ENCODE results near the gene MCCC2.
"Not testable (repeated sequence)": the region's sequence is repeated elsewhere in the genome, so short reads cannot be mapped to it uniquely, and the experiment has no call there.

The MCCC2 gene

DNA sequence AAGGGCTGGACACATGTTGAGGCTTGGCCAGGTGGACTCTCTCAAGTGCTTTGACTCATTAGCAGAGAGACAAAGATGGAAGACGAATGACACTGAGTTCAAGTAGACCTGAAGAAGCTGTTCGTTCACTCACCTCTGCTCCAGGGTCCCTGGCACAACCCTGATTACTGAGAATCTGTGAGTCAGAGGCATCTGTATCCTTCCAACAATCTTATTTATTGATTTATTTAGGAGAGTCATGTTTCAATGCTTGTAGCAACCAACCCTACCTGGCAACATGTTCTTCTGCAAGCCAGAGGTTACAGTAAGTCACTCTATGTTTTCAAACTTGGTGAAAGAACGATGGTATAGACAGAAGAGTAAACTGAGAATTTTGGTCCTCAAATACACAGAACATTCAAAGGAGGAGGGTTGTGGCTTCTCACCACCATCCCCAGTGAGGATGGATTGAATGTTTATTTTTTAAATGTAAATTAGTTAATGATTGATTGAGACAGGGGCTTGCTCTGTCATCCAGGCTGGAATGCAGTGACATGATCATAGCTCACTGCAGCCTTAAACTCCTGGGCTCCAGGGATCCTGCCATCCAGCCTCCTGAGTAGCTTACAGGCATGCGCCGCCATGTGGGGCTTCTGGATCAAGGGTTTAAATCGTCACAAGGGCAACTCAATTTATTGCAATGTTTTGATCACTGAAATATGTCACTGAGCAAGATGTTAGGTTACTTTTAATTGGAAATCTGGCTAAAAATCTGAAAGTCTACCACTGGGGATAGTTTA, 76.2 kb downstream of the MCCC2 start:
- no peak for DNase-seq

GRCh38 chr5:71664615-71665014, 77.5 kb downstream of the MCCC2 start:
- DNase-seq: not testable (repeated sequence)

DNA sequence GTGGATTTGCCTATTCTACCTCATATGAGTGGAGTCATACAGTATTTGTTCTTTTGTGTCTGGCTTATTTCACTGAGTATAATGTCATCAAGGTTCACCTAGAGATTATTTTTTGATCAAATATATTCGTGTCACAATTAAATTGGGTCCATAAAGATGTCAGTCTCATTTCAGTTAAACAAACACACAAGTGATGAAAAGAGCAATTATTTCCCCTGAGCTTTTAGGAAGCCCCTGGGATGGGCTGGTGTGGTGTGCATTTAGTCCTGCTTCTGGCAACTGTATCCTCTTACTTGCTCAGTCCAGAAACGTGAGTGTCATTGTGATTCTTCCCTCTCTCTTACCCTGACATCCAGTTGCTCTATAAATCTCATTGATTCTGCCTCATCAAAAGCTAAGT, 79.2 kb downstream of the MCCC2 start:
- no peak for DNase-seq

- DNase-seq: no peak
Measured at GRCh38 chr5:71677977-71678376, 90.8 kb downstream of the MCCC2 start.

GRCh38 chr5:71679714-71680113, 92.6 kb downstream of the MCCC2 start:
- no peak for DNase-seq

GRCh38 chr5:71680510-71680909, 93.4 kb downstream of the MCCC2 start:
- no peak for DNase-seq

DNA sequence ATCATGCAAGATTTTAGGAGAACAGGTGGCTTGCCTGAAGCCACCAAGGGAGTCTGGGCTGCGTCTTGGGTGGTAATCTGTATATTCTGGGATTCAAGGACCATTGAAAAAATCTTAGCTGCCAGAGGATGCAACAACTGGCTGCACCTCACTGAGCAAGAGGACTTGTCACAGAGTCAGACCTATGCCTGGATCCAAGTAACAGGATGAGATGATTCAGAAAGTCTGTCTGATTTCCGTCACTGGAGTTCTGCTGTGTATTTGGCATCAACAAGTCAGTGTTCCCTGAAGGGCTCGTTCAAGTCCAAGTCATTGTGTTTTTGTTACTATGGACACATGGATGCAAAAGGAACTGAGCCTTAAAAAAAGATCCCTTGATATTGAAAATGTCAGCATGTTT, 94.2 kb downstream of the MCCC2 start:
- DNase-seq: peak; percentile 38

GRCh38 chr5:71684309-71684708, 97.2 kb downstream of the MCCC2 start:
- DNase-seq: no peak

GRCh38 chr5:71693828-71694427, 106.8 kb downstream of the MCCC2 start:
- DNase-seq: no peak

DNA sequence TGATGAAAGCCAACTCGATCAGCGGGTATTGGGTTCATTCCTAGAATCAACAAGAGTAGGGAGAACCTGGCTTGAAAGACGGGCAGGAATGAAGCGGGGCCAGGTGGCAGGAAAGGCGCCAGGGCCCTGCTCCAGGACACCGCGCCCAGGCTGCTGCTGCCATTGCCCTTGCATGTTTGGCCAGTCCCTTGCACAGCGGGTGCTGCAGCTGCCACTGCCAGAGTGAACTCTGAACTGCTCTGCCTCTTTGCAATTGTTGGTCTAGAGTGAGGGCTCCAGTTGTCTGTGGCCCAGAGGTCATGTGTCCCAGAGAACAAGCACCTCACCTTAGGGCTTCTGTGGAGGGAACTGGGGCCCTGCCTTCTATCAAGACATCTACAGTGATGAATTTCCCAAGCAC, 107.9 kb downstream of the MCCC2 start:
- DNase-seq: no peak

DNA sequence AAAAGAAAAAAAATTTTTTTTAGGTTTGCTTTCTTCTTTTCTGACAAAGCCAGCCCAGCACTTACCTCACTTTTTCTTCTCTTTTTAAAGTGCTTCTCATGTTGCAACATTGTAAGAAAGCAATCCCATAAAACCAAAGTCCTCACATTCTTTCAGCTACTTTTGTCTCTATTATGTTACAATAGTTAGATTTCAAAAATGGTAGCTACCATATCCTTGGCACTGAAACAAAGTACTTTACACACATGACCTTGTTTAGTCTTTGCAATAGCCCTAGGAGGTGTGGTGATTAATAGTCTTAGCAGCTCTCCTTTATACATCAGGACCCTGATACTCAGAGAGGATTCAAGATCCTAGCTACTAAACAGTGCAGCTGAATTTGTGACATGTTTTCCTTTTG, 108.5 kb downstream of the MCCC2 start:
- DNase-seq: no peak

GRCh38 chr5:71697967-71698366, 110.8 kb downstream of the MCCC2 start:
- no peak for DNase-seq

DNA sequence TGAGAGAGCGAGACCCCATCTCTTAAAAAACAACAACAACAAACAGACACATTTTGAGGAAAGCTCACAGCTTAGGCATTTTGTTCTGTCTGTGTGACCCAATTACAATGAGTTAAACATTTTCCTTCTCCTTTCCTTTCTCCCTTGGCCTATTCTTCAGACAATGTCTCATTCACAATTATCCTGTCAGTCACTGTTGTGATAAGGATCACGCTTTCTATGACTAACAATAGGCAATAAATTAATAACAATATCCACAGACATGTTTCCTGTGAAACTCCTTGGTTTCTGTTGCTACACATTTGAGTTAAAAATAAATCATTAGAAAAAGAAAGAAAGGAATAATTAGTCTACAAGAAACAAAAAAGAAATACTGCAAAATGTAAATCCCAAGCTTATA, 112.1 kb downstream of the MCCC2 start:
- DNase-seq: no peak

DNA sequence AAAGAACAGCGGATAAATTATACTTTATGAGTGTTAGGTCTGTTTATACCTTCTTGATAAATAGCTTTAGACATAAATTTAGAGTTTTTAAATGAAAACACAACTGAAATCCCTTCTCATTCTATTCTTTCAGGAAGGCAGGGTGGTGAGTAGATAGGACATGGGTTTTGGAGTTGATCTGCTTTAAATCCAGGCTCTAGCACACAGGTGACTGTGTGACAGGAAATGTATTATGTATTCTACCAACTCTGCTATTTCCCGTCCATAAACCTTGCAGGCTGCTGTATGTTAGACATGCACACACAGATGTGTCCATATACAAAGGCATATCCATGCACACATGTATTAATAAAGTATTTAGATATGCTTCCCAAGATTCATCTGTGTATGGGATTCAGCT, 112.6 kb downstream of the MCCC2 start:
- no peak for DNase-seq

DNA sequence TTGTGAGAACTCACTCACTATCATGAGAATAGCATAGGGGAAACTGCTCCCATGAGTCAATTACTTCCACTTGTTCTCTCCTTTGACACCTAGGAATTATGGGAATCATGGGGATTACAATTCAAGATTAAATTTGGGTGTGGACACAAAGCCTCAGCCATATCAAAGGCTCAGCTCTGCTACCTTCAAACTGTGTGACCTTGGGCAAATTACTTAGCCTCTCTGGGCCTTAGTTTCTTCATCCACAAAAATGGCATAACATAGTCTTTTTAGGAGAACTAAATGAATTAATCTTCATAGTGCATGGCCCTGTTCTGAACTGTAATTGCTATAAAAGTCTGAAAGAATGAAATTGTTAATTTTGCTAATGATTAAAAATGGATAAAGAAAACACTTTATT, 113.7 kb downstream of the MCCC2 start:
- DNase-seq: no peak

DNA sequence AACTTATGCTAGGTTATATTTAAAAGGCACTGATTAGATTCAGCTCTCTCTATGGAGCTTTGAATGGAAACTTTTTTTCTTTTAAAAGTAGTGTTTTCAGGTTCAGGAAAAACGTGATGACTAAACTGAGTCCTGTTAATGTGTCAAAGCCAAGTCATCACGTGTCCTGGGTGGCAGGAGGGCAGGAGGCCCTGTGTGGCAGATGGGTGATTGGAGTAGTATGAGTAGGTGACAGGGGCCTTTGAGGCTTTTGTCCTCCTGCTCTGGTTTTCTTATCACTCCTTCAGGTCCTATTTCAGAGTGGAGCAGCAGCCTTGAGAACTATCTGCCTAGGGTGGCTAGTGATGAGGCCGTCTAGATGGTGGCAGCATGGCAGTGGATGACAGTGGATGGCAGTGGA, 114.3 kb downstream of the MCCC2 start:
- DNase-seq: no peak

- DNase-seq: no peak
Measured at GRCh38 chr5:71703941-71704340, 116.8 kb downstream of the MCCC2 start.

GRCh38 chr5:71705421-71705820, 118.3 kb downstream of the MCCC2 start:
- no peak for DNase-seq

- DNase-seq: no peak
Measured at GRCh38 chr5:71706906-71707305, 119.8 kb downstream of the MCCC2 start.
